B cell (primary cell): Measurements from ENCODE around the gene CKAP2L.

Experiments
- CTCF ChIP-seq: fragments of 200-600 bp; IDR thresholded peaks from one replicate; pipeline ENCODE4 v1.8.0; 2022; ENCODE audit warnings: antibody characterized with exemption, mild to moderate bottlenecking
- EZH2 ChIP-seq: IDR thresholded peaks from 2 replicates; pipeline ENCODE4 v1.6.1; 2012; ENCODE audit warnings: borderline replicate concordance, low read depth, mild to moderate bottlenecking, moderate library complexity, low read length; ENCODE audit not compliant: insufficient read depth, poor library complexity, severe bottlenecking

DNA sequence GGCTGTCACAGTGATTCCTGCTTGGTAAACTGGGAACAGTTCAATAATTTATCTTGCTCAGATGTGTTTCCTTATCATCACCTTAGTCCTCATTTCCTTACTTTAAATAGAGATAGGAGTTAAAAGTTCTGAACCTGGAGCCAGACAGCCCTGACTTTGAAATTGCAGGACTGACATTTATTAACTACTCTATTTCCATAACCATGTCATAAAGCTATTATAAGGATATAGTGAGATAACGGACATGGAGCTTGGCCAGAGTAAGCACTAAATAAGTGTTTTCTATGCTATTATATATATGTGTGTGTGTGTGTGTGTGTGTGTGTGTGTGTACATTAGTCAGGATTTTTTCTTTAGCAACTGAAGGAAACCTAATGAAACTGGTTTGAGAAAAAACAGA, 30.5 kb downstream of the CKAP2L start:
- no peak for TF ChIP-seq CTCF
- no peak for TF ChIP-seq EZH2
